Panc1 (cell line): ENCODE measurements around the gene AZGP1. TPM values are rescaled to one million over a fixed set of nuclear protein-coding genes. Genes with fewer than 3 reads are reported as not detected.
"Not testable (repeated sequence)": the region's sequence is repeated elsewhere in the genome, so short reads cannot be mapped to it uniquely, and the experiment has no call there.

ENCODE experiments used
- ATAC-seq: fragments of 200-7000 bp; cut with Tn5 transposase; 2 replicates; pipeline ENCODE4 v1.9.1; 2020; ENCODE audit warnings: mild to moderate bottlenecking, moderate library complexity
- BruUV-seq: library from RNA; stranded (reverse); fragments of 400-500 nt; replicated peaks from 2 replicates; lab custom pipeline; 2021; lab: Mats Ljungman, UMichigan
- CTCF ChIA-PET: fragments of 300-600 bp; sonication (Branson Sonifier 250); formaldehyde crosslinking; loops from one replicate; lab custom pipeline; 2022; ENCODE audit warnings: antibody characterized with exemption; lab: Charles Lee
- POLR2A ChIA-PET: fragments of 300-600 bp; sonication (Branson Sonifier 250); formaldehyde crosslinking; loops from one replicate; lab custom pipeline; 2022; ENCODE audit warnings: antibody characterized with exemption; lab: Charles Lee
- DNase-seq: peaks from one replicate; pipeline ENCODE4 v3.0.0-alpha.2; 2010; ENCODE audit warnings: low read depth, low spot score
- H3K27ac ChIP-seq: 2 replicates; pipeline ENCODE4 v1.5.1; 2011; ENCODE audit warnings: mild to moderate bottlenecking, low read length, inconsistent platforms
- H3K27me3 ChIP-seq: fragments of 200-500 bp; sonication (Bioruptor generic); 2 replicates; pipeline ENCODE4 v1.6.0; 2014; ENCODE audit warnings: low read length, inconsistent platforms; ENCODE audit not compliant: control insufficient read depth, insufficient read depth
- H3K36me3 ChIP-seq: fragments of 200-500 bp; sonication (Bioruptor generic); 2 replicates; pipeline ENCODE4 v1.5.1; 2014; ENCODE audit warnings: inconsistent platforms, mild to moderate bottlenecking, low read length, moderate library complexity; ENCODE audit not compliant: control insufficient read depth, insufficient read depth
- H3K4me1 ChIP-seq: 2 replicates; pipeline ENCODE4 v1.5.1; 2011; ENCODE audit warnings: inconsistent platforms, mild to moderate bottlenecking, low read length, moderate library complexity; ENCODE audit not compliant: control insufficient read depth, insufficient read depth
- H3K4me3 ChIP-seq, 2 experiments: 2 replicates each; pipeline ENCODE4 v1.5.1; 2011 to 2012; ENCODE audit warnings: low read depth in 2 of 2, low read length in 2 of 2, mild to moderate bottlenecking in 2 of 2, inconsistent platforms in 1 of 2, moderate library complexity in 1 of 2
- H3K9me3 ChIP-seq: fragments of 200-500 bp; sonication (Bioruptor generic); 2 replicates; pipeline ENCODE4 v1.5.1; 2014; ENCODE audit warnings: low read depth, mild to moderate bottlenecking, inconsistent platforms, low read length, moderate library complexity; ENCODE audit not compliant: control insufficient read depth, insufficient read depth
- CTCF ChIP-seq: fragments of 450-650 bp; IDR thresholded peaks from 2 replicates; pipeline ENCODE4 v1.5.1; 2017; ENCODE audit warnings: mild to moderate bottlenecking
- POLR2AphosphoS5 ChIP-seq: IDR thresholded peaks from 2 replicates; pipeline ENCODE4 v1.6.1; 2012; ENCODE audit warnings: mild to moderate bottlenecking, low read depth, low read length, moderate library complexity
- REST ChIP-seq, 2 experiments: IDR thresholded peaks; 2 replicates each; pipeline ENCODE4 v1.6.1; 2011 to 2012; ENCODE audit warnings: low read depth in 2 of 2, control low read depth in 1 of 2, low read length in 1 of 2, mild to moderate bottlenecking in 1 of 2, moderate library complexity in 1 of 2; ENCODE audit not compliant: insufficient read depth in 1 of 2
- SIN3A ChIP-seq: IDR thresholded peaks from 2 replicates; pipeline ENCODE4 v1.6.1; 2012; ENCODE audit warnings: low read depth, mild to moderate bottlenecking, low read length, moderate library complexity, borderline replicate concordance; ENCODE audit not compliant: insufficient read depth
- TCF7L2 ChIP-seq: IDR thresholded peaks from 2 replicates; pipeline ENCODE4 v1.6.1; 2011; ENCODE audit warnings: mild to moderate bottlenecking, low read depth, low read length, inconsistent platforms
- in situ Hi-C: cut with HindIII; loops from 2 replicates; pipeline ENCODE4 v1.10.0; 2016; ENCODE audit warnings: low sequenced_read_pairs, low pct_unique_long_range_greater_than_20kb
- intact Hi-C: fragments of 100-400 bp; cut with micrococcal nuclease; formaldehyde crosslinking; loops from one replicate; pipeline ENCODE4 v1.10.0; 2022; ENCODE audit not compliant: unreplicated experiment
- total RNA-seq: library from RNA; stranded (reverse); gene quantifications from one replicate; pipeline ENCODE4 v1.2.1, GENCODE V29; 2021; ENCODE audit not compliant: unreplicated experiment

AZGP1 gene
- total RNA-seq, 1 experiment from 2014 or later, result 0.49 TPM

GRCh38 chr7:99984593-99984992 is 8.8 kb upstream of the AZGP1 start:
- CTCF ChIA-PET, result no interaction called here
- TF ChIP-seq REST (IDR thresholded peaks at IDR 0.05; ENCODE audit: insufficient read depth in 1 of 2, low read depth in 2 of 2, low read length in 1 of 2) (no peak), SIN3A (no peak), POLR2AphosphoS5 (no peak), TCF7L2 (no peak), CTCF (no peak)
- no TSS peak for BruUV-seq
- Histone ChIP-seq H3K27me3 (peaks cover 2% of the 10 kb centered on the region; the same call in 1 of the 2 replicates), H3K36me3 (no peaks in the 10 kb centered on the region), H3K27ac (no peak overlapping the region), H3K4me3 (no peak overlapping the region), H3K9me3 (no peaks in the 10 kb centered on the region), H3K4me1 (no peaks in the 10 kb centered on the region)
- POLR2A ChIA-PET, result no interaction called here
- intact Hi-C loops (no loop called here), in situ Hi-C loops (no loop called here)
- ATAC-seq, result no peak
- no peak for DNase-seq

- ATAC-seq, H3K4me1 ChIP-seq, DNase-seq, H3K9me3 ChIP-seq, H3K4me3 ChIP-seq, H3K27me3 ChIP-seq, BruUV-seq, H3K27ac ChIP-seq, CTCF ChIA-PET, H3K36me3 ChIP-seq, intact Hi-C loops, in situ Hi-C loops, POLR2A ChIA-PET: not testable (repeated sequence)
Measured at GRCh38 chr7:99981066-99981465, 5.2 kb upstream of the AZGP1 start.

GRCh38 chr7:99980448-99980872 is 4.6 kb upstream of the AZGP1 start:
- CTCF ChIA-PET, result interaction anchor here (1.7 kb wide), 1 partner anchor 10 kb away, joined by 7 read pairs; no protein-coding TSS in a partner anchor
- H3K27ac ChIP-seq, H3K9me3 ChIP-seq, H3K4me1 ChIP-seq, H3K36me3 ChIP-seq, POLR2A ChIA-PET, BruUV-seq, DNase-seq, in situ Hi-C loops, intact Hi-C loops, H3K4me3 ChIP-seq, H3K27me3 ChIP-seq: not testable (repeated sequence)
- peak; percentile 43 for ATAC-seq
